Measurements from ENCODE around the gene SORCS2. TPM values are rescaled to one million over a fixed set of nuclear protein-coding genes. Genes with fewer than 3 reads are reported as not detected.

The SORCS2 gene
- total RNA-seq, 2 donors from 2014 or later = 1.5 to 1.7 TPM

DNA sequence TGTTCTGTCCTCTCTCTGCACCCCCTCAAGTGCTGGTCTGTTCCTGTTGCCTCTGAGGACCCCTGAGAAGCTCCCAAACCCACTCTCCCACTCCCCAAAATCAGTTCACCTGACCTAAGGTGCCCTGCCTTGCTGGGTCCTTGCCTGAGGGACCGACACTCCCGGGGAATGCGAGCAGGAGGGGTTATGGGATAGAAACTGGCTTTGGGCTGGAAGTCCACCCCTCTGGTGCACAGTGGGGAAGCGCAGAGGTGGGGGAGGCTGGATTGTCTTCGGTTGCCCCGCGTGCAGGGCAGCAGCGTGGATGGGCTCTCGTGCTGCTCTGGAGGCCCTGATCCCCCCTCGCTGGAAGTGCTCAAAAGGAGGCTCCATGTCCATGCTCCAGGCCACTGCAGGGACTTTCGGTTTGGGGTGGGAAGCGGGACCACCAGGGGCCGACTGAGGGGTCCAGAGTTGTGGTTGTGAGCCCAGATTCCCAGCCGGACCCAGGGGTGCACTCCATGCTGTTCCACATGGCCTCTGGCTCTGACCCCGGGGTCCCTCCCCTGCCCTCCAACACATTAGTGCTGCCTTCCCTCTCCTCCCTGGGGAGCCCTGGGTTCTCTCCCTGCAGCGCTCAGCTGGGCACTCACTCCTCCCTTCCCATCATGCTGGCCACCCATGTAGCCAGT, 7.6 kb downstream of the SORCS2 start:
- Histone ChIP-seq H3K4me1 (no peaks in the 10 kb centered on the region), H3K9me3 (no peaks in the 10 kb centered on the region), H3K36me3 (no peaks in the 10 kb centered on the region), H3K27me3 (no peaks in the 10 kb centered on the region), H3K4me3 (no peak overlapping the region), H3K27ac (no peak overlapping the region)
- TF ChIP-seq, protein P1, sequence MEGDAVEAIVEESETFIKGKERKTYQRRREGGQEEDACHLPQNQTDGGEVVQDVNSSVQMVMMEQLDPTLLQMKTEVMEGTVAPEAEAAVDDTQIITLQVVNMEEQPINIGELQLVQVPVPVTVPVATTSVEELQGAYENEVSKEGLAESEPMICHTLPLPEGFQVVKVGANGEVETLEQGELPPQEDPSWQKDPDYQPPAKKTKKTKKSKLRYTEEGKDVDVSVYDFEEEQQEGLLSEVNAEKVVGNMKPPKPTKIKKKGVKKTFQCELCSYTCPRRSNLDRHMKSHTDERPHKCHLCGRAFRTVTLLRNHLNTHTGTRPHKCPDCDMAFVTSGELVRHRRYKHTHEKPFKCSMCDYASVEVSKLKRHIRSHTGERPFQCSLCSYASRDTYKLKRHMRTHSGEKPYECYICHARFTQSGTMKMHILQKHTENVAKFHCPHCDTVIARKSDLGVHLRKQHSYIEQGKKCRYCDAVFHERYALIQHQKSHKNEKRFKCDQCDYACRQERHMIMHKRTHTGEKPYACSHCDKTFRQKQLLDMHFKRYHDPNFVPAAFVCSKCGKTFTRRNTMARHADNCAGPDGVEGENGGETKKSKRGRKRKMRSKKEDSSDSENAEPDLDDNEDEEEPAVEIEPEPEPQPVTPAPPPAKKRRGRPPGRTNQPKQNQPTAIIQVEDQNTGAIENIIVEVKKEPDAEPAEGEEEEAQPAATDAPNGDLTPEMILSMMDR (IDR thresholded peaks at IDR 0.05) = no peak
- no peak for DNase-seq (ENCODE audit: low spot score)

DNA sequence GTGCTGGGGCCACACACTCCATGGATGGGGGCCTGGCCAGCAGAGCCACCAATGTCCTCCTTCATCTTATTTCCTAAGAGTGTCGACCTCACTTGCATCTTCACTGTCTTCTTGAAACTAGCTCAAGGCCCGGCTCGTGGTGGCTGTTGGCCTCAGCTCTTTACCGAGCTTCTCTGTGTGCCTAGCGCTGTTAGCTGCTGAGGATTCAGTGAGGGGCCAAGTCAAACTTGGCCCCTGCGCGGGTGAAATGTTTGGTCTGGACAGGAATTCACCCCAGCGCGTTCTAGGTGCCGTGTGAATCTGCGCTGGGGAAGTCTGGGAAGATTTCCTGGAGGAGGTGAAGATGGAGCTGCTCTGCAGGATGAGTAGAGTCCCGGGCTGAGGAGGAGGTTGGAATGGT, 8.5 kb downstream of the SORCS2 start:
- TF ChIP-seq, protein P1 (IDR thresholded peaks at IDR 0.05) = no peak
- H3K27me3 ChIP-seq = no peaks in the 10 kb centered on the region
- H3K9me3 ChIP-seq = no peaks in the 10 kb centered on the region
- no peak for DNase-seq (ENCODE audit: low spot score)
- no peak overlapping the region for H3K27ac ChIP-seq
- no peak overlapping the region for H3K4me3 ChIP-seq
- no peaks in the 10 kb centered on the region for H3K4me1 ChIP-seq
- no peaks in the 10 kb centered on the region for H3K36me3 ChIP-seq

DNA sequence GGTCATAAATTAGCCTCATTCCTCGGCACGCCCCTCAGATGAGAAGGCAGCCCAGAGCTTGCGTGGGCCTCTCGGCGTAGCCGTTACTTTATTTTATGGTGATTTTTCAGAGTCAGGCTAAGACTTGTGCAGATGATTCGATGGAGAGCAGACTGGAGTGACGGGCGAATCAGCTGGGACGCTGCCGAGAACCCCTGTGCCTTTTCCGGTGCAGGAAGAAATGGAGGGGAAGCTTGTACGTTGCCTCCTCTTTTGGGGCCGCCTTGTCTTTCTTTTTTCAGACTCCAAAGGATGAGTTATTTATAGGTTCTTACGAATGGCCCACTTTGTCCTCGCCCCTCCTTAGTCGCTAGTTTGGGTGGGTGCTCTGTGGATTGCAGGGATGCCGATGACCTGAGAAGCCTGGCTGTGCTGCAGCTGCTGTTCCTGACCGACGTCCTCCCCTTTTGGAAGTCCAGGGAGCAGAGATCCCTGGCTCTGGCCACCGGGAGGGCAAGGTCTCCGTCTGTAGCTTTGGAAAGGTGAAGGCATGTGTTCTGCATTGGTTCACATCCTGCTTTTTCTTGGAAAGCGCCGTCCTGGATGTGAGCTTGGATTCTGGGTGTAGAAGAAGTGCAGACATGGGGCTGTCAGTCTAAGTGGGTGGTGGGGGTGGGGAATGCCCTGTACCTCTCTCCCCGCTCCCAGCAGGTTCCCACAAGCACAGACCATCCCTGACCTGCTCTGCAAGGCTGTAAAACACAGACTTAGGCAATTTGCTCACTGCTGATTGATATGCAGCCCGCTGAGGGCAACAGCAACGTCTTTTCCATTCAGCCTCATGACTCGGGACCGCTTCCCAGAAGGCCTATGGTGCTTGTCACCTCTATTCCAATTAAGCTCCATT, 9.3 kb downstream of the SORCS2 start:
- Histone ChIP-seq H3K4me3 (no peak overlapping the region), H3K27me3 (no peaks in the 10 kb centered on the region), H3K36me3 (no peaks in the 10 kb centered on the region), H3K9me3 (no peaks in the 10 kb centered on the region), H3K4me1 (peaks cover 0 to 9% of the 10 kb centered on the region in 2 donors), H3K27ac (no peak overlapping the region)
- TF ChIP-seq, protein P1 (IDR thresholded peaks at IDR 0.05) = no peak
- no peak for DNase-seq (ENCODE audit: low spot score)

DNA sequence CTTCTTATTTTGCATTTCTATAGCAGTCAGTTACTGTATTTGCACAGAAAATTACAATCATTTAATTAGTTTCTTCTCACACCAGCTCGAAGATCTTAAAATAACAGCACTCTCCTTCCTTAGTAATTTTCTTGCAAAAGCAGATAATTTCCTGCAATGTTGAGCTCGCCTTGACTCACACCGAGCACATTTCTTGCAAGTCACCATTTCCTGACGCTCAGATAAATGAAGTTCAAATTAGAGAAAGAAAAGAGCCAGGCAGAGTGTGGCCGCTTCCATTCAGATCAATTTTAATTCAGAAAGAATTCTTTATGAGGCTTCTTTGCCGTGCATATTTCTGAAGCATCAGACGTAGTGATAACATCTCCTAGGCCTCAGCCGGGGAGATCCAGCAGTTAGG, 10.1 kb downstream of the SORCS2 start:
- Histone ChIP-seq H3K4me3 (no peak overlapping the region), H3K4me1 (peaks cover 0 to 16% of the 10 kb centered on the region in 2 donors), H3K27ac (no peak overlapping the region), H3K9me3 (no peaks in the 10 kb centered on the region), H3K36me3 (no peaks in the 10 kb centered on the region), H3K27me3 (no peaks in the 10 kb centered on the region)
- no peak for DNase-seq (ENCODE audit: low spot score)
- TF ChIP-seq, protein P1 (IDR thresholded peaks at IDR 0.05) = no peak

DNA sequence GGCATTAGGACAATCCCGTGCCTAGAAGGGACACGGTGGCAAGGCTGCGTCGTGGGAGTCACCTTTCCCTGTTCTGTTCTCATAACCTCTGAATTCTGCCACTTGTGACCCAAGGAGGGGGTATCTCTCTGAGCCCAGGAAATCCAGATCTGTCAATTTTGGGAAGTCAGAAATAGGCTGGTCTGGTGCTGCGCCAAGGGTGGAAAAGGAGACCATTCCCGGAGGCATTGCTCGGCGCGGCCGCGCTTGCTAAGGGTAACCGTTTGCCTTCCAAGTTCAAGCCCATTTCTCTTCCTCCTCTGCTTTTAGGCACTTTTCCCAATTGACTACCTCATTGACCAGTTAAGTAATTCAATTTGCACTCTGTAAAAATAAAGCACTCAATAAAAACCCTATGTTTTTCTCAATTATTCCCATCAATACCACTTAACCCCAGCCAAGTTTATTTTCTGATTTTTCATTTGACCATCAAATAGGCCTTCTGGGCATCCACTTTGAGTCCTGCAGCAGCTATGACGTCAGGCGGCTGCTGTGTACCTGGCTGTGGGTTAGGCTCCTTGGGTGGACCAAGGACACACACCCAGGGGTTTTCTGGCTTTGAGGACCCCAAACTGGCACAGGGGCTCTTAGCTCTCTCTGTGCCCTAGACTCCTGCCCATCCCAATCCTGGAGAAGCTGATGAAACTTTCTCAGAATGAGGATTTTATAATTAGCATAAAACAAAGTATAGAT, 12.5 kb downstream of the SORCS2 start:
- no peak overlapping the region for H3K4me3 ChIP-seq
- no peaks in the 10 kb centered on the region for H3K27me3 ChIP-seq
- H3K27ac ChIP-seq = no peak overlapping the region
- H3K36me3 ChIP-seq = no peaks in the 10 kb centered on the region
- DNase-seq (ENCODE audit: low spot score) = no peak
- H3K4me1 ChIP-seq = peaks cover 0 to 27% of the 10 kb centered on the region in 2 donors
- H3K9me3 ChIP-seq = no peaks in the 10 kb centered on the region
- TF ChIP-seq, protein P1 (IDR thresholded peaks at IDR 0.05) = no peak
